ENCODE measurements around the gene CCDC60. TPM values are rescaled to one million over a fixed set of nuclear protein-coding genes. Genes with fewer than 3 reads are reported as not detected.

CCDC60 gene
- total RNA-seq, 4 donors from 2014 or later: not detected

GRCh38 chr12:119423285-119423684 is 88.8 kb downstream of the CCDC60 start:
- TF ChIP-seq CTCF (IDR thresholded peaks at IDR 0.05 in 4 of 5, conservative IDR thresholded peaks at IDR 0.05 in 1 of 5): no peak
- TF ChIP-seq POLR2A (IDR thresholded peaks at IDR 0.05): no peak
- H3K27me3 ChIP-seq: no peaks in the 10 kb centered on the region
- ATAC-seq (no peak), DNase-seq (no peak)
- H3K9me3 ChIP-seq: no peaks in the 10 kb centered on the region
- no peaks in the 10 kb centered on the region for H3K4me1 ChIP-seq
- in situ Hi-C loops (cut with MboI; ENCODE audit: low sequenced_read_pairs in 4 of 4) (loop anchor here in 2 of 4 donors (25.0 kb wide), 1 partner anchor 1011 kb away; no protein-coding TSS in a partner anchor), intact Hi-C loops (cut with DNase I; ENCODE audit: low total_unique reads) (loop anchor here (5.0 kb wide), 1 partner anchor 594 kb away; no protein-coding TSS in a partner anchor)
- H3K36me3 ChIP-seq: no peaks in the 10 kb centered on the region
- no peak overlapping the region for H3K27ac ChIP-seq
- H3K4me3 ChIP-seq: no peak overlapping the region

- in situ Hi-C loops (cut with MboI; ENCODE audit: low sequenced_read_pairs in 4 of 4) (loop anchor here in 1 of 4 donors (25.0 kb wide), 1 partner anchor 237 kb away; the partner anchor contains the start of gene PRKAB1), intact Hi-C loops (cut with DNase I; ENCODE audit: low total_unique reads) (no loop called here)
- TF ChIP-seq CTCF (IDR thresholded peaks at IDR 0.05 in 4 of 5, conservative IDR thresholded peaks at IDR 0.05 in 1 of 5): no peak
- no peak for TF ChIP-seq POLR2A (IDR thresholded peaks at IDR 0.05)
- DNase-seq (no peak), ATAC-seq (no peak)
- Histone ChIP-seq H3K4me3 (no peak overlapping the region), H3K9me3 (no peaks in the 10 kb centered on the region), H3K27me3 (no peaks in the 10 kb centered on the region), H3K4me1 (no peaks in the 10 kb centered on the region), H3K27ac (no peak overlapping the region), H3K36me3 (no peaks in the 10 kb centered on the region)
Measured at GRCh38 chr12:119425623-119426022, 91.1 kb downstream of the CCDC60 start.

GRCh38 chr12:119431151-119431550 is 96.6 kb downstream of the CCDC60 start:
- Histone ChIP-seq H3K27ac (no peak overlapping the region), H3K36me3 (no peaks in the 10 kb centered on the region), H3K4me3 (no peak overlapping the region), H3K4me1 (no peaks in the 10 kb centered on the region), H3K9me3 (no peaks in the 10 kb centered on the region), H3K27me3 (no peaks in the 10 kb centered on the region)
- TF ChIP-seq CTCF (IDR thresholded peaks at IDR 0.05 in 4 of 5, conservative IDR thresholded peaks at IDR 0.05 in 1 of 5) (no peak), POLR2A (IDR thresholded peaks at IDR 0.05) (no peak)
- ATAC-seq (no peak), DNase-seq (no peak)
- intact Hi-C loops (cut with DNase I; ENCODE audit: low total_unique reads): no loop called here
- in situ Hi-C loops (cut with MboI; ENCODE audit: low sequenced_read_pairs in 4 of 4): loop anchor here in 1 of 4 donors (25.0 kb wide), 1 partner anchor 231 kb away; the partner anchor contains the start of gene PRKAB1

GRCh38 chr12:119432949-119433348 is 98.4 kb downstream of the CCDC60 start:
- Histone ChIP-seq H3K9me3 (no peaks in the 10 kb centered on the region), H3K27ac (no peak overlapping the region), H3K4me1 (no peaks in the 10 kb centered on the region), H3K4me3 (no peak overlapping the region), H3K27me3 (no peaks in the 10 kb centered on the region), H3K36me3 (no peaks in the 10 kb centered on the region)
- DNase-seq: no peak
- TF ChIP-seq CTCF (IDR thresholded peaks at IDR 0.05 in 4 of 5, conservative IDR thresholded peaks at IDR 0.05 in 1 of 5) (no peak), POLR2A (IDR thresholded peaks at IDR 0.05) (no peak)
- intact Hi-C loops (cut with DNase I; ENCODE audit: low total_unique reads): no loop called here
- in situ Hi-C loops (cut with MboI; ENCODE audit: low sequenced_read_pairs in 4 of 4): loop anchor here in 1 of 4 donors (25.0 kb wide), 1 partner anchor 229 kb away; the partner anchor contains the start of gene PRKAB1
- ATAC-seq: no peak

Measured in gastrocnemius medialis (tissue), 4 donors.